Suprapubic skin (tissue), 3 donors: ENCODE results near the gene DENR.

Experiments
- EP300 ChIP-seq: sonication (generic); formaldehyde crosslinking; IDR thresholded peaks from one replicate; pipeline ENCODE4 v1.6.1; 2017; ENCODE audit warnings: antibody characterized with exemption
- POLR2A ChIP-seq, 2 donors: fragments of 450-650 bp; IDR thresholded peaks; one replicate each; pipeline ENCODE4 v1.6.1; 2017; ENCODE audit warnings: antibody characterized with exemption in 2 of 2, mild to moderate bottlenecking in 2 of 2, moderate library complexity in 2 of 2
- TF ChIP-seq, protein P1 (sequence below), 2 donors: fragments of 200-600 bp in 1 of 2; fragments of 450-650 bp in 1 of 2; sonication (generic) in 1 of 2; IDR thresholded peaks; one replicate each; pipeline ENCODE4 v1.5.1; 2016 to 2019; ENCODE audit warnings: antibody characterized with exemption in 2 of 2, mild to moderate bottlenecking in 1 of 2, moderate library complexity in 1 of 2

DNA sequence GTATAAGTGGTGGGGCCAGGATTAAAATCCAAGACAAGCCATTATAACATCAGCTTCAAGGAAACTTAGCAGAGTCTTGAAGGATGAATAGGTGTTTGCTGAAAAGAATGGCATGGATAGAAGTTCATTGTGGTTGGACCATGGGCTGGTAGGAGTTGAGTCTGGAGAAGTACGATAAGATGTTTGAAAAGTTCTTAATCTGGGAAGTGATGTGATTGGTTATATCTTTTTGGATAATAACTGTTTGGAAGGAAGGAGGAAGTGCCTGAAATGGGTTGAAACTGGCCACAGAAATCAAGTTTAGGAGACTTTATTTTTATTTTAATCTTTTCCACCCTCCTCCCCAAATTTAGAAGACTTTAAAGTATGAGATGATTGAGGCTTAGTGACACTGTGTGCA lies 4.9 kb downstream of the DENR start:
- TF ChIP-seq EP300, result no peak
- TF ChIP-seq, protein P1, sequence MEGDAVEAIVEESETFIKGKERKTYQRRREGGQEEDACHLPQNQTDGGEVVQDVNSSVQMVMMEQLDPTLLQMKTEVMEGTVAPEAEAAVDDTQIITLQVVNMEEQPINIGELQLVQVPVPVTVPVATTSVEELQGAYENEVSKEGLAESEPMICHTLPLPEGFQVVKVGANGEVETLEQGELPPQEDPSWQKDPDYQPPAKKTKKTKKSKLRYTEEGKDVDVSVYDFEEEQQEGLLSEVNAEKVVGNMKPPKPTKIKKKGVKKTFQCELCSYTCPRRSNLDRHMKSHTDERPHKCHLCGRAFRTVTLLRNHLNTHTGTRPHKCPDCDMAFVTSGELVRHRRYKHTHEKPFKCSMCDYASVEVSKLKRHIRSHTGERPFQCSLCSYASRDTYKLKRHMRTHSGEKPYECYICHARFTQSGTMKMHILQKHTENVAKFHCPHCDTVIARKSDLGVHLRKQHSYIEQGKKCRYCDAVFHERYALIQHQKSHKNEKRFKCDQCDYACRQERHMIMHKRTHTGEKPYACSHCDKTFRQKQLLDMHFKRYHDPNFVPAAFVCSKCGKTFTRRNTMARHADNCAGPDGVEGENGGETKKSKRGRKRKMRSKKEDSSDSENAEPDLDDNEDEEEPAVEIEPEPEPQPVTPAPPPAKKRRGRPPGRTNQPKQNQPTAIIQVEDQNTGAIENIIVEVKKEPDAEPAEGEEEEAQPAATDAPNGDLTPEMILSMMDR (IDR thresholded peaks at IDR 0.05), result no peak
- no peak for TF ChIP-seq POLR2A (IDR thresholded peaks at IDR 0.05)
